Measurements from ENCODE around the gene SDK1.

SDK1 gene

DNA sequence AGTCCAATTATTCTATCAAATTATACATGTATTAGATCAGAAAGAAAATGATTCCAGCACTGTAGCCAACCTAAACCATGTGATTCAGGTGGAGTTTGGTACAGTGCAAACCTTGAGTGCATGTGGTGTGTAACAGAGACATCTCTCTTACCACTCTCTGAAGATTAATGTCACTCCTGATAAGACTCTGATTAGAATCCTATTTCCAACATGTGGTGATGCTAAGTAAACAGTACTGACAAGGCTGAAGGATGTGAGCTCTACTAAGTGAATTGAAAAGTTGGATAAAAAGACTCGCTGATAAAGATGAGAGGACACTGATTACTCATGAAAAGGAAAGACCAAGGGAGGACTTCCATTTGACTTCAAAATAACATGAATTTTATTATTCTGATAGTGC, 232.0 kb downstream of the SDK1 start:
- DNase-seq (ENCODE audit: low read depth): no peak
- TF ChIP-seq, protein P1, sequence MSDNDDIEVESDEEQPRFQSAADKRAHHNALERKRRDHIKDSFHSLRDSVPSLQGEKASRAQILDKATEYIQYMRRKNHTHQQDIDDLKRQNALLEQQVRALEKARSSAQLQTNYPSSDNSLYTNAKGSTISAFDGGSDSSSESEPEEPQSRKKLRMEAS (IDR thresholded peaks at IDR 0.05; ENCODE audit: low read depth, low read length): no peak
- TF ChIP-seq MYC (IDR thresholded peaks at IDR 0.05; ENCODE audit: low read depth, low read length) (no peak), POLR2A (IDR thresholded peaks at IDR 0.05; ENCODE audit: extremely low read depth, insufficient read length) (no peak)
- TF ChIP-seq, protein P2, sequence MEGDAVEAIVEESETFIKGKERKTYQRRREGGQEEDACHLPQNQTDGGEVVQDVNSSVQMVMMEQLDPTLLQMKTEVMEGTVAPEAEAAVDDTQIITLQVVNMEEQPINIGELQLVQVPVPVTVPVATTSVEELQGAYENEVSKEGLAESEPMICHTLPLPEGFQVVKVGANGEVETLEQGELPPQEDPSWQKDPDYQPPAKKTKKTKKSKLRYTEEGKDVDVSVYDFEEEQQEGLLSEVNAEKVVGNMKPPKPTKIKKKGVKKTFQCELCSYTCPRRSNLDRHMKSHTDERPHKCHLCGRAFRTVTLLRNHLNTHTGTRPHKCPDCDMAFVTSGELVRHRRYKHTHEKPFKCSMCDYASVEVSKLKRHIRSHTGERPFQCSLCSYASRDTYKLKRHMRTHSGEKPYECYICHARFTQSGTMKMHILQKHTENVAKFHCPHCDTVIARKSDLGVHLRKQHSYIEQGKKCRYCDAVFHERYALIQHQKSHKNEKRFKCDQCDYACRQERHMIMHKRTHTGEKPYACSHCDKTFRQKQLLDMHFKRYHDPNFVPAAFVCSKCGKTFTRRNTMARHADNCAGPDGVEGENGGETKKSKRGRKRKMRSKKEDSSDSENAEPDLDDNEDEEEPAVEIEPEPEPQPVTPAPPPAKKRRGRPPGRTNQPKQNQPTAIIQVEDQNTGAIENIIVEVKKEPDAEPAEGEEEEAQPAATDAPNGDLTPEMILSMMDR (IDR thresholded peaks at IDR 0.05; ENCODE audit: low read depth, low read length): no peak
- no peak overlapping the region for H3K4me3 ChIP-seq (ENCODE audit: low read depth, low read length)

DNA sequence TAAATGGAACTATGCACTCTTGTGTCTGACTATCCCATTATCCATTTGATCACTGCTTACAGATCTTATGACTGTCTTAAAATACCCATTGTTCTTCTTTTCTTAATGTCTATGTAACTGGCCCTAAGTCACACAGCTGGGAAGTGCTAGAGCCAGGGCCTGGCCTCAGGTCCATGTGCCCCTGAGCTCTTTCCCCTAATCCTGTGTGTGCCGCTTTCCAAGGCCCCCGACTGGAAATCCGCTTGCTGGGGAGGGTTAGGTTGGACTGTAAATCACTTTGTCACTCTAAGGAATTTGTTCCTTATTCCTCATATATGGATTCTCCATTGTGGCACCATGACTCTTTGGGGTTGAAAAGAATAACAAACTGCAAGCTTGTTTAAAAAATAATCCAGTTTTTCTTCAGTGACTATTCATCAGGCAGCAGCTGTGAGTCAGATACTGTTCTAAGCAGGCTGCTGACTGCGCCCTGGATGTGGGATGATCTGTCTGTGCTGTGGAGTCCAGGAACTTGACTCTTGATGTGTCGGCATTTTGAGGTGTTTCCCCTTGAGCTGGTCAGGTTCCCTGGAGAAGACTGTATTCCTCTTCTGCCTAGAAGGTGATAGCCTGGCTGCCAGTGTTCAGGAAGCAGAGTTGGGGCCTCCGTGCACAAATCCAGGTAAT, 236.3 kb downstream of the SDK1 start:
- TF ChIP-seq, protein P1 (IDR thresholded peaks at IDR 0.05; ENCODE audit: low read depth, low read length): no peak
- TF ChIP-seq MYC (IDR thresholded peaks at IDR 0.05; ENCODE audit: low read depth, low read length) (no peak), POLR2A (IDR thresholded peaks at IDR 0.05; ENCODE audit: extremely low read depth, insufficient read length) (no peak)
- TF ChIP-seq, protein P2 (IDR thresholded peaks at IDR 0.05; ENCODE audit: low read depth, low read length): no peak
- no peak for DNase-seq (ENCODE audit: low read depth)
- H3K4me3 ChIP-seq (ENCODE audit: low read depth, low read length): no peak overlapping the region

DNA sequence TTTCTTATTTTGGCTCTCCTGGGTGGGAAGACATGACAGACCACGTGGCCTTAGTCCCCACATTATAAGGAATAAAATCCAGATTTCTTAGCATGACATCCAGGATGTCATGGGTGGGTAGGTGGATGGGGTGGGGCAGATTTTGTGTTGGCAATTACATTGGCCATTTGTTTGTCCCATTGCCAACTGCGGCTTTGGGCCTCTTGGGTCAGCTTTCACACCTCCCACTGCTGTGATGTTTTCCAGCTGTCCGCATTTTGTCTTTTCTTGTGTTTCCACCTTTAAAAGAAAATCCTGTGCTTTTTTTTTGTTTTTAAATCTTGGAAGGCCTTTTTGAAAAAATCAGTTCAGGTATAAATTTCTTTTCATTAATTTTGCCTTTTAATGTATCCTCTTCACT, 237.0 kb downstream of the SDK1 start:
- no peak overlapping the region for H3K4me3 ChIP-seq (ENCODE audit: low read depth, low read length)
- DNase-seq (ENCODE audit: low read depth): no peak
- TF ChIP-seq POLR2A (IDR thresholded peaks at IDR 0.05; ENCODE audit: extremely low read depth, insufficient read length) (no peak), MYC (IDR thresholded peaks at IDR 0.05; ENCODE audit: low read depth, low read length) (no peak)
- TF ChIP-seq, protein P1 (IDR thresholded peaks at IDR 0.05; ENCODE audit: low read depth, low read length): peak; percentile 9; the same call in 1 of the 2 replicates
- TF ChIP-seq, protein P2 (IDR thresholded peaks at IDR 0.05; ENCODE audit: low read depth, low read length): no peak

DNA sequence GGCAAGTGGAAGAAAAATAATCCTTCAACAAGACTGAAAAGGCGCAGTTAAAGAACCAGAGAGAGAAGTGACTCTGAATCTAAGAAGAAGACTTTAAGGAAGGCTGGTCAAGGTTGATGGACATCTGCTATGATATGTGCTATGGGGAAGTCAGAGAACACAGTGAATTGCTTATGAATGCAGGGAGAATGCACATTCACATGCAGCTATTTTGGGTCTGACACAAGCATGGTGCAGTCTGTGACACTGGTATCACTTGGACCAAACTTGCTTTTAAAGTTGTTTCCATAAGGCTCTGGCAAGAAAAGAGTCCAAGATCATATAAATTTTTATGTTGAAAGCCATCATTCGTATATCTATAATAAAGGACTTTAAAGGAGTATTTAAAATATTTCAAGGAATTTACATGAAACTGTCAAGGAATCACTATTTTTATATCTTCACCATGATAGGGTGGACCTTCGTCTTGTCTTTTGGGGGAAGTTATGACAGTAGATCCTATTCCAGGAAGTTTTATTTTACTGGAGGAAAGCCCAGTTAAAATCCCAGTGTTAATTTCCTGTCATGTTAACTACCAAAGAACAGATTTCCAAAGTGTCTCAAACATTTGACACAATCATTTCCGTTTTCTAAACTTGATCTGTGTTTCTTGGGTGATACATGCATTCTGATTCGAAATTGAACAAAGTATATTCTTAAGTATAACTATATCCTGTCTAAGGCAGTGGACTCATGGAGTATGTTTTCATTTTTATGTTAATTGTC, 239.6 kb downstream of the SDK1 start:
- DNase-seq (ENCODE audit: low read depth): no peak
- TF ChIP-seq, protein P1 (IDR thresholded peaks at IDR 0.05; ENCODE audit: low read depth, low read length): no peak
- no peak for TF ChIP-seq MYC (IDR thresholded peaks at IDR 0.05; ENCODE audit: low read depth, low read length)
- TF ChIP-seq POLR2A (IDR thresholded peaks at IDR 0.05; ENCODE audit: extremely low read depth, insufficient read length): no peak
- TF ChIP-seq, protein P2 (IDR thresholded peaks at IDR 0.05; ENCODE audit: low read depth, low read length): no peak
- no peak overlapping the region for H3K4me3 ChIP-seq (ENCODE audit: low read depth, low read length)

DNA sequence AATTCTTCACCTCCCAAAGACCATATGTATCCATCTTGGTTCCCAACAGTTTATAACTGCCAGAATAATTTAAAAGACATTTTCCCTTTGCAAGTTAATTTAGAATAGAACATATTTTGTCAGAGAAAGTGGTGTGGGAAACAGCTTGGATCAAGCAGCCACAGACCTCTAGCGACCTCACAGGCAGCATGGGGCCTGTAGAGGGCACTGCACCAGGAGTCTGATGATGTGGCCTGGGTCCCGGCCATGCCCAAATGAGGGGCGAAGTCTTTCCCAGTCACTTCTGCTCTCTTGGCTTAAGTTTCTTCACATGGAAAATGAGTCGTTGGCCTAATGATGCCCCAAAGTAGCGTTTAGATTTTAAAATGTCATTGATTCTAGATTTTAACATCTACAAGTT, 243.2 kb downstream of the SDK1 start:
- H3K4me3 ChIP-seq (ENCODE audit: low read depth, low read length): no peak overlapping the region
- TF ChIP-seq, protein P2 (IDR thresholded peaks at IDR 0.05; ENCODE audit: low read depth, low read length): peak; percentile 29
- no peak for TF ChIP-seq POLR2A (IDR thresholded peaks at IDR 0.05; ENCODE audit: extremely low read depth, insufficient read length)
- no peak for DNase-seq (ENCODE audit: low read depth)

Data from NB4 (cell line).